K562 (cell line): Measurements from ENCODE around the gene TCEAL9. TPM values are rescaled to one million over a fixed set of nuclear protein-coding genes. Genes with fewer than 3 reads are reported as not detected.

Source experiments
- ATAC-seq: fragments of 200-7000 bp; cut with Tn5 transposase; 3 replicates; pipeline ENCODE4 v1.9.1; 2020; ENCODE audit warnings: moderate library complexity
- Bru-seq: library from RNA; stranded (reverse); fragments of 400-500 nt; gene quantifications from one replicate; lab custom pipeline; 2021; lab: Mats Ljungman, UMichigan
- BruChase-seq, 2 experiments: library from RNA; stranded (reverse); fragments of 400-500 nt; gene quantifications; one replicate each; lab custom pipeline; 2021; lab: Mats Ljungman, UMichigan
- BruUV-seq: library from RNA; stranded (reverse); fragments of 400-500 nt; replicated peaks from 2 replicates; lab custom pipeline; 2021; lab: Mats Ljungman, UMichigan
- CTCF ChIA-PET: fragments of 300-600 bp; formaldehyde crosslinking; extraction: SDS; loops from one replicate; lab custom pipeline; 2021; ENCODE audit warnings: low intra/inter-chr PET ratio; lab: Yijun Ruan, JAX
- POLR2A ChIA-PET: fragments of 300-600, 350-650 bp; sonication (Branson Sonifier 250); formaldehyde crosslinking; extraction: SDS; loops from one replicate; lab custom pipeline; 2021; ENCODE audit warnings: antibody characterized with exemption, inconsistent platforms; lab: Yijun Ruan, JAX
- DNase-seq, 4 experiments: peaks; one replicate each; pipeline versions ENCODE4 v3.0.0 to v3.0.0-alpha.2; 2011 to 2018; ENCODE audit warnings: low spot score in 3 of 4, mixed read lengths in 3 of 4; ENCODE audit errors: extremely low read depth in 1 of 4
- FAIRE-seq: peaks from 2 replicates; lab custom pipeline; 2011; peaks lifted over from hg19 to GRCh38; lab: Jason Lieb, UNC
- H2AFZ ChIP-seq: 2 replicates; pipeline ENCODE4 v1.6.0; 2011; ENCODE audit warnings: low read depth, low read length, control low read depth, inconsistent platforms
- H3K27ac ChIP-seq: fragments of 200-600 bp; 3 replicates; pipeline ENCODE4 v1.8.0; 2011; ENCODE audit warnings: low read depth, mild to moderate bottlenecking, control low read depth, inconsistent platforms, low read length, moderate library complexity, mixed read lengths; ENCODE audit errors: extremely low read depth
- H3K27me3 ChIP-seq, 2 experiments: fragments of 300-600 bp in 1 of 2; 2 replicates in 1 of 2; 3 replicates in 1 of 2; pipeline versions ENCODE4 v1.6.0 to v1.8.0; 2011; ENCODE audit warnings: inconsistent platforms in 2 of 2, low read length in 2 of 2, mild to moderate bottlenecking in 1 of 2, mixed read lengths in 1 of 2, moderate library complexity in 1 of 2; ENCODE audit not compliant: control insufficient read depth in 2 of 2, insufficient read depth in 2 of 2
- H3K36me3 ChIP-seq: fragments of 300-600 bp; 3 replicates; pipeline ENCODE4 v1.8.0; 2011; ENCODE audit warnings: mild to moderate bottlenecking, low read length, inconsistent platforms; ENCODE audit not compliant: control insufficient read depth, insufficient read depth
- H3K4me1 ChIP-seq, 2 experiments: fragments of 200-600 bp in 1 of 2; replicated peaks in 1 of 2; 2 replicates in 1 of 2; 3 replicates in 1 of 2; pipeline versions ENCODE4 v1.5.1 to v1.8.0; 2011; ENCODE audit warnings: inconsistent platforms in 2 of 2, low read length in 2 of 2, mild to moderate bottlenecking in 1 of 2, mixed read lengths in 1 of 2, moderate library complexity in 1 of 2; ENCODE audit not compliant: control insufficient read depth in 2 of 2, insufficient read depth in 2 of 2
- H3K4me2 ChIP-seq: 2 replicates; pipeline ENCODE4 v1.6.1; 2011; ENCODE audit warnings: low read length, control low read depth, inconsistent platforms, mixed read lengths; ENCODE audit not compliant: insufficient read depth
- H3K4me3 ChIP-seq: fragments of 200-600 bp; sonication (generic), shearing (Covaris generic); 2 replicates; pipeline ENCODE4 v1.5.1; 2016; ENCODE audit warnings: control low read depth, inconsistent platforms
- H3K79me2 ChIP-seq: fragments of 200-600 bp; 3 replicates; pipeline ENCODE4 v1.8.0; 2011; ENCODE audit warnings: low read length, inconsistent platforms; ENCODE audit not compliant: control insufficient read depth, insufficient read depth
- H3K9ac ChIP-seq, 2 experiments: 2 replicates each; pipeline versions ENCODE4 v1.6.0 to v1.6.1; 2011; ENCODE audit warnings: low read depth in 2 of 2, low read length in 2 of 2, control low read depth in 1 of 2, inconsistent platforms in 1 of 2, mild to moderate bottlenecking in 1 of 2, mixed read lengths in 1 of 2; ENCODE audit not compliant: insufficient read depth in 1 of 2
- H3K9me1 ChIP-seq: one replicate; pipeline ENCODE4 v1.6.0; 2011; ENCODE audit warnings: inconsistent platforms, mild to moderate bottlenecking, low read length, moderate library complexity; ENCODE audit not compliant: control insufficient read depth, insufficient read depth
- H3K9me3 ChIP-seq: replicated peaks from 2 replicates; pipeline ENCODE4 v1.5.1; 2011; ENCODE audit warnings: low read depth, low read length, inconsistent platforms; ENCODE audit not compliant: control insufficient read depth, insufficient read depth
- H4K20me1 ChIP-seq: replicated peaks from 2 replicates; pipeline ENCODE4 v1.6.1; 2011; ENCODE audit warnings: low read length, inconsistent platforms, mixed read lengths; ENCODE audit not compliant: control insufficient read depth, insufficient read depth
- CSDE1 ChIP-seq, 2 experiments: fragments of 450-650 bp; IDR thresholded peaks; 2 replicates each; pipeline ENCODE4 v1.6.1; 2016; ENCODE audit warnings: mild to moderate bottlenecking in 1 of 2
- GTF2E2 ChIP-seq: fragments of 200-800 bp; sonication (Bioruptor generic); IDR thresholded peaks from 2 replicates; pipeline ENCODE4 v1.6.1; 2016; ENCODE audit warnings: missing genetic modification characterization, missing compliant biosample characterization
- KLF10 ChIP-seq: fragments of 250-450 bp; sonication (Bioruptor Pico); IDR thresholded peaks from 2 replicates; pipeline ENCODE4 v1.6.1; 2021; ENCODE audit warnings: matching md5 sums
- MAZ ChIP-seq, 2 experiments: fragments of 450-650 bp in 1 of 2; sonication (generic) in 1 of 2; formaldehyde crosslinking; IDR thresholded peaks in 1 of 2; conservative IDR thresholded peaks in 1 of 2; 2 replicates each; pipeline versions ENCODE4 v1.4.0 to v1.5.0; 2020; ENCODE audit warnings: mild to moderate bottlenecking in 1 of 2, missing genetic modification reagents in 1 of 2
- MCM2 ChIP-seq: fragments of 450-650 bp; IDR thresholded peaks from 2 replicates; pipeline ENCODE4 v1.6.1; 2017; ENCODE audit warnings: low read depth, mild to moderate bottlenecking
- RBM25 ChIP-seq: fragments of 200-400 bp; formaldehyde crosslinking; IDR thresholded peaks from 2 replicates; pipeline ENCODE4 v1.6.1; 2018; ENCODE audit warnings: low read length, low read depth, moderate library complexity; ENCODE audit not compliant: severe bottlenecking
- TAF9B ChIP-seq: fragments of 450-650 bp; IDR thresholded peaks from 2 replicates; pipeline ENCODE4 v1.6.1; 2018; ENCODE audit warnings: mild to moderate bottlenecking; ENCODE audit not compliant: partially characterized antibody
- ZFPM2 ChIP-seq: fragments of 250-450 bp; sonication (Bioruptor Pico); IDR thresholded peaks from 2 replicates; pipeline ENCODE4 v1.5.1; 2022; ENCODE audit warnings: mild to moderate bottlenecking
- ZNF561 ChIP-seq: fragments of 450-650 bp; formaldehyde crosslinking; conservative IDR thresholded peaks from 2 replicates; pipeline ENCODE4 v1.4.0; 2020; ENCODE audit warnings: mild to moderate bottlenecking, moderate library complexity
- WGBS: fragments of 100-300 bp; shearing (Covaris generic); methylation state at CpG from one replicate; pipeline ENCODE4 v1.1.6; 2016; ENCODE audit warnings: low coverage, mixed read lengths; ENCODE audit not compliant: insufficient coverage; ENCODE audit errors: missing lambda C conversion rate; 5-methylcytosine and 5-hydroxymethylcytosine counted together
- in situ Hi-C: fragments of 300-500 bp; cut with MboI; formaldehyde crosslinking; loops from 4 replicates; pipeline ENCODE4 v1.15.0; 2018; ENCODE audit warnings: inconsistent platforms, mixed read lengths
- intact Hi-C: fragments of 100-400 bp; cut with micrococcal nuclease; formaldehyde crosslinking; loops from 2 replicates; pipeline ENCODE4 v1.14.2; 2022
- long read RNA-seq, 3 experiments: library from polyadenylated mRNA in 2 of 3; library from RNA in 1 of 3; unstranded in 2 of 3; stranded (forward) in 1 of 3; transcript quantifications; one replicate each; pipeline ENCODE4 v2.0.0, GENCODE V29; 2019 to 2022
- polyA minus RNA-seq, 3 experiments: library from RNA; depleted of rRNA, polyadenylated mRNA; stranded (reverse); fragments of >200 nt; gene quantifications; 2 replicates each; pipeline ENCODE4 v1.2.3, GENCODE V29; 2011
- polyA plus RNA-seq, 8 experiments: library from polyadenylated mRNA; depleted of rRNA in 4 of 8; stranded (reverse) in 5 of 8; unstranded in 3 of 8; fragments of >200 nt; fragmentation: Nextera tagmentation in 2 of 8; fragmentation: Illumina TruSeq in 1 of 8; extraction: Ambion mirVana in 2 of 8; extraction: Trizol in 1 of 8; gene quantifications; 2 replicates each; pipeline versions ENCODE4 v1.2.1 to v1.2.3, GENCODE V29; 2011 to 2014; ENCODE audit warnings: inconsistent platforms in 1 of 8, missing spikeins in 1 of 8
- total RNA-seq, 7 experiments: library from RNA; depleted of rRNA in 6 of 7; stranded (reverse); fragments of >200 nt in 6 of 7; fragmentation: Illumina TruSeq in 2 of 7; extraction: Trizol in 2 of 7; gene quantifications; 2 replicates each; pipeline versions ENCODE4 v1.2.1 to v1.2.3, GENCODE V29; 2011 to 2021; ENCODE audit warnings: low replicate concordance in 1 of 7
- TF ChIP-seq, protein P1 (sequence below), 2 experiments: fragments of 450-650 bp in 1 of 2; sonication (generic) in 1 of 2; formaldehyde crosslinking; conservative IDR thresholded peaks; 2 replicates each; pipeline versions ENCODE4 v1.4.0 to v1.8.1; 2020 to 2022; ENCODE audit warnings: mild to moderate bottlenecking in 1 of 2, missing genetic modification reagents in 1 of 2
- TF ChIP-seq, protein P2 (sequence below), 2 experiments: IDR thresholded peaks in 1 of 2; conservative IDR thresholded peaks in 1 of 2; 2 replicates each; pipeline ENCODE4 v1.6.1; 2016; ENCODE audit warnings: low read depth in 2 of 2, mild to moderate bottlenecking in 1 of 2, missing compliant biosample characterization in 1 of 2, missing genetic modification characterization in 1 of 2, moderate library complexity in 1 of 2

The TCEAL9 gene, protein sequence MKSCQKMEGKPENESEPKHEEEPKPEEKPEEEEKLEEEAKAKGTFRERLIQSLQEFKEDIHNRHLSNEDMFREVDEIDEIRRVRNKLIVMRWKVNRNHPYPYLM
- total RNA-seq (2011; cell fraction: chromatin; rRNA removed; ENCODE audit: low replicate concordance), result 3.8 and 12.7 TPM in 2 replicates
- total RNA-seq (2011; cell fraction: nucleolus; rRNA removed), result 3.2 and 3.8 TPM in 2 replicates
- total RNA-seq (2011; cell fraction: nucleoplasm; rRNA removed), result 5.1 and 6.3 TPM in 2 replicates
- total RNA-seq (2014; rRNA removed), result 32.3 and 43.3 TPM in 2 replicates
- 69.6 and 74.1 TPM in 2 replicates for total RNA-seq (2014; rRNA removed; fragmentation: Illumina TruSeq; extraction: Trizol)
- 63.0 and 64.5 TPM in 2 replicates for total RNA-seq (2015; rRNA removed; fragmentation: Illumina TruSeq; extraction: Trizol)
- total RNA-seq (2021), result 16.2 and 19.5 TPM in 2 replicates
- polyA plus RNA-seq (2011; rRNA removed), result 24.9 and 28.8 TPM in 2 replicates
- polyA plus RNA-seq (2011; cell fraction: cytosol; rRNA removed), result 2.0 and 10.5 TPM in 2 replicates
- 3.4 and 6.7 TPM in 2 replicates for polyA plus RNA-seq (2011; cell fraction: nucleus; rRNA removed)
- polyA plus RNA-seq (2012), result 52.1 and 69.8 TPM in 2 replicates
- polyA plus RNA-seq (2014; fragmentation: Illumina TruSeq; extraction: Trizol), result 60.1 and 70.8 TPM in 2 replicates
- polyA plus RNA-seq (2014; fragmentation: Nextera tagmentation; extraction: Ambion mirVana), result 100 to 1,000 TPM in 1 of 2 experiments, 10 to 100 TPM in 1; 96.7 to 106 TPM
- polyA plus RNA-seq (2014; rRNA removed), result 67.1 and 83.4 TPM in 2 replicates
- polyA minus RNA-seq (2011; rRNA and poly(A)+ RNA removed), result 8.9 and 9.9 TPM in 2 replicates
- polyA minus RNA-seq (2011; cell fraction: cytosol; rRNA and poly(A)+ RNA removed), result 2.5 and 4.1 TPM in 2 replicates
- polyA minus RNA-seq (2011; cell fraction: nucleus; rRNA and poly(A)+ RNA removed), result 1.5 and 5.6 TPM in 2 replicates
- Bru-seq, nascent RNA, result percentile 88 among the genes with signal in this experiment
- percentile 92 among the genes with signal in this experiment for BruChase-seq, experiment 1, labeled RNA remaining after a 2-hour chase
- BruChase-seq, experiment 2, labeled RNA remaining after a 6-hour chase, result percentile 95 among the genes with signal in this experiment
- long read RNA-seq, experiment 1, transcript TCEAL9-203 (1 exons, 1,938 nt), result minor isoform, 6 of 43 reads
- long read RNA-seq, experiment 1, transcript TCEAL9-202 (3 exons, 1,033 nt), result major isoform, 19 of 43 reads
- long read RNA-seq, experiment 1, transcript TCEAL9-201 (2 exons, 699 nt), result minor isoform, 15 of 43 reads
- long read RNA-seq, experiment 1, partial matches to known transcripts, result 2 of 43 reads
- long read RNA-seq, experiment 1, other reads (novel, unspliced or antisense), result 1 of 43 reads
- long read RNA-seq, experiment 2, transcript TCEAL9-203 (1 exons, 1,938 nt), result major isoform, 12 of 23 reads
- long read RNA-seq, experiment 2, partial matches to known transcripts, result 2 of 23 reads
- long read RNA-seq, experiment 2, other reads (novel, unspliced or antisense), result 1 of 23 reads
- long read RNA-seq, experiment 3, transcript TCEAL9-202 (3 exons, 1,033 nt), result major isoform, 5 of 8 reads
- long read RNA-seq, experiment 3, partial matches to known transcripts, result 0 of 8 reads
- long read RNA-seq, experiment 3, other reads (novel, unspliced or antisense), result 1 of 8 reads

DNA sequence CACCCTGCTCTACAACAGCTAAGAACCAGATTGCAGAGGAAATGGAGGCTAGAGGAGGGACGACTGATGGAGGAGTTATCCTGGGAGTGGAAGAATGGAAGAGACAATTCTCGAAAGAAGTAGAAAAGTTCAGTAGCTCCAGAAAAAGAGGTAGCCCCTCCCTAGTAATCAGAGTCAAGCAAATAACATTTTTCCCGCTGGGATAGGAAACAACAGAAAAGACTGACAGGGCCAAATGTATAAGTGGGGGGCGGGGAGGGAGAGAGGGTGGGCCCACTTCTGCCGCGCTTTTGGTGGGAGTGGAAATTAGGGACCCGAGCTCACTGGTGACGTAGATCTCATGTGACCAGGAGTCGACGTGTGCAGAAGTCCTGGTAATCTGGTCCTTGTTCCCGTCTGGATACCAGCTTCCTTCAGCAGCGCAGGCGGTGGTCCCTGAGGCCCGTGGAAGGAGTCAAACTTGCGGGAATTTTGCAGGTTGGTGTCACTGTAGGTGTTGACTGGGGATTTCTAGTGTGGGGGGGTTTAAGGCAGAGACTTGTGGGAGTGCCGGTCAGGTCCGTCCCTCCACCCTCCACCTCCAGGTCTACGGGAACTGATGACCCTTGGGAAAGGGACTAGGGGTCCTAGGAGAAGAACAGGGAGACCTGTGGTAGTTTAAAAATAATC, at the start of gene TCEAL9:
Gene TCEAL9 (plus strand): TSS at position 377 of the 669 bp plus-strand sequence. CDS start 1,179 bp downstream, outside the sequence.
- Histone ChIP-seq H3K79me2 (peaks cover 18% of the 10 kb centered on the region), H3K9me1 (no peaks in the 10 kb centered on the region), H3K27me3 (no peaks in the 10 kb centered on the region), H3K4me3 (peak within 1 kb of the TSS; percentile 60), H3K4me2 (peak within 1 kb of the TSS; percentile 82), H4K20me1 (no peaks in the 10 kb centered on the region), H3K9ac (peak within 1 kb of the TSS; percentile 80 to 91), H3K36me3 (peaks cover 4% of the 10 kb centered on the region; the same call in 1 of the 3 replicates), H3K9me3 (no peaks in the 10 kb centered on the region), H3K4me1 (peaks cover 0 to 6% of the 10 kb centered on the region in 2 experiments; a peak in 2 of 5 replicates), H3K27ac (peak within 1 kb of the TSS; percentile 77), H2AFZ (peak within 1 kb of the TSS; percentile 81)
- ATAC-seq (peak; percentile 85), DNase-seq (peak; percentile 11 to 69 (median 25)), FAIRE-seq (no peak)
- ChIA-PET CTCF (no interaction called here), POLR2A (interaction anchor here (0.6 to 2.0 kb wide), 4 partner anchors 9 to 55 kb away, joined by 3 to 6 read pairs (median 3); no protein-coding TSS in a partner anchor)
- WGBS, result 0% methylated on average over 11 of the region's 18 CpGs
- in situ Hi-C loops, result no loop called here
- intact Hi-C loops, result no loop called here
- BruUV-seq, result no TSS peak
- no peak for TF ChIP-seq KLF10 (CRISPR knock-in tag)
- TF ChIP-seq MAZ (CRISPR knock-in tag; conservative IDR thresholded peaks at IDR 0.05 in 1 of 2, IDR thresholded peaks at IDR 0.05 in 1 of 2), result no peak
- no peak for TF ChIP-seq ZNF561 (CRISPR knock-in tag)
- no peak for TF ChIP-seq TAF9B
- TF ChIP-seq, protein P1, sequence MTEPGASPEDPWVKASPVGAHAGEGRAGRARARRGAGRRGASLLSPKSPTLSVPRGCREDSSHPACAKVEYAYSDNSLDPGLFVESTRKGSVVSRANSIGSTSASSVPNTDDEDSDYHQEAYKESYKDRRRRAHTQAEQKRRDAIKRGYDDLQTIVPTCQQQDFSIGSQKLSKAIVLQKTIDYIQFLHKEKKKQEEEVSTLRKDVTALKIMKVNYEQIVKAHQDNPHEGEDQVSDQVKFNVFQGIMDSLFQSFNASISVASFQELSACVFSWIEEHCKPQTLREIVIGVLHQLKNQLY (CRISPR knock-in tag; conservative IDR thresholded peaks at IDR 0.05), result no peak
- no peak for TF ChIP-seq CSDE1 (IDR thresholded peaks at IDR 0.05)
- TF ChIP-seq MCM2, result no peak
- no peak for TF ChIP-seq GTF2E2 (tag)
- no peak for TF ChIP-seq RBM25
- TF ChIP-seq ZFPM2, result no peak
- TF ChIP-seq, protein P2, sequence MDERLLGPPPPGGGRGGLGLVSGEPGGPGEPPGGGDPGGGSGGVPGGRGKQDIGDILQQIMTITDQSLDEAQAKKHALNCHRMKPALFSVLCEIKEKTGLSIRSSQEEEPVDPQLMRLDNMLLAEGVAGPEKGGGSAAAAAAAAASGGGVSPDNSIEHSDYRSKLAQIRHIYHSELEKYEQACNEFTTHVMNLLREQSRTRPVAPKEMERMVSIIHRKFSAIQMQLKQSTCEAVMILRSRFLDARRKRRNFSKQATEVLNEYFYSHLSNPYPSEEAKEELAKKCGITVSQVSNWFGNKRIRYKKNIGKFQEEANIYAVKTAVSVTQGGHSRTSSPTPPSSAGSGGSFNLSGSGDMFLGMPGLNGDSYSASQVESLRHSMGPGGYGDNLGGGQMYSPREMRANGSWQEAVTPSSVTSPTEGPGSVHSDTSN (CRISPR knock-in tag; IDR thresholded peaks at IDR 0.05; ENCODE audit: low read depth), result no peak
- TF ChIP-seq, protein P2 (tag; conservative IDR thresholded peaks at IDR 0.05; ENCODE audit: low read depth), result no peak
